OCI-LY3 (cell line): ENCODE data around the gene ADRA1B.

Experiments
- H2AFZ ChIP-seq: fragments of 200-600, 300-600 bp; shearing (Covaris generic); 2 replicates; pipeline ENCODE4 v1.6.0; 2014; ENCODE audit warnings: antibody characterized with exemption, low read depth, low read length
- H3K27ac ChIP-seq: fragments of 200-600, 300-600 bp; sonication (generic); 2 replicates; pipeline ENCODE4 v1.5.1; 2014; ENCODE audit warnings: mild to moderate bottlenecking, low read length, moderate library complexity, mixed read lengths
- H3K27me3 ChIP-seq: fragments of 200-600, 300-600 bp; sonication (generic); 2 replicates; pipeline ENCODE4 v1.6.1; 2014; ENCODE audit warnings: low read depth, low read length, mixed read lengths
- H3K36me3 ChIP-seq: fragments of 200-600, 300-600 bp; sonication (generic); replicated peaks from 2 replicates; pipeline ENCODE3; 2014; ENCODE audit warnings: low read depth, low read length, mixed read lengths
- H3K4me1 ChIP-seq: fragments of 300-600, 200-600 bp; sonication (generic); 2 replicates; pipeline ENCODE4 v1.6.1; 2014; ENCODE audit warnings: low read length, mixed read lengths
- H3K4me2 ChIP-seq: fragments of 200-600, 300-600 bp; sonication (generic); 2 replicates; pipeline ENCODE4 v1.6.1; 2014; ENCODE audit warnings: low read length, mixed read lengths
- H3K4me3 ChIP-seq: fragments of 300-600, 200-600 bp; sonication (generic); 2 replicates; pipeline ENCODE4 v1.5.1; 2014; ENCODE audit warnings: antibody characterized with exemption, mild to moderate bottlenecking, low read length, moderate library complexity
- H3K79me2 ChIP-seq: fragments of 300-600, 200-600 bp; shearing (Covaris generic); 2 replicates; pipeline ENCODE4 v1.6.1; 2014; ENCODE audit warnings: mild to moderate bottlenecking, low read length, mixed read lengths
- H3K9ac ChIP-seq: fragments of 300-600, 200-600 bp; shearing (Covaris generic); 2 replicates; pipeline ENCODE4 v1.6.0; 2014; ENCODE audit warnings: mild to moderate bottlenecking, low read length, moderate library complexity
- H3K9me3 ChIP-seq: fragments of 200-600, 300-600 bp; shearing (Covaris generic); 2 replicates; pipeline ENCODE4 v1.6.1; 2014; ENCODE audit warnings: low read length, mixed read lengths; ENCODE audit not compliant: insufficient read depth
- H4K20me1 ChIP-seq: fragments of 200-600, 300-600 bp; sonication (generic); 2 replicates; pipeline ENCODE4 v1.6.1; 2016; ENCODE audit warnings: low read length, mixed read lengths; ENCODE audit not compliant: insufficient read depth
- CTCF ChIP-seq: fragments of 200-600, 300-600 bp; sonication (generic); IDR thresholded peaks from 2 replicates; pipeline ENCODE4 v1.5.1; 2014; ENCODE audit warnings: antibody characterized with exemption, low read length, low read depth
- EZH2phosphoT487 ChIP-seq: fragments of 200-600 bp; shearing (Covaris generic); IDR thresholded peaks from 2 replicates; pipeline ENCODE4 v1.6.1; 2018; ENCODE audit warnings: antibody characterized with exemption, mixed run types, low read depth

The ADRA1B gene

GRCh38 chr5:159901772-159902171 is 14.5 kb upstream of the ADRA1B start:
- no peak overlapping the region for H2AFZ ChIP-seq

GRCh38 chr5:159902444-159903121 is 13.7 kb upstream of the ADRA1B start:
- Histone ChIP-seq H3K9me3 (no peaks in the 10 kb centered on the region), H3K4me2 (no peak overlapping the region), H2AFZ (no peak overlapping the region), H3K9ac (no peak overlapping the region), H3K79me2 (no peaks in the 10 kb centered on the region), H3K4me1 (peaks cover 15% of the 10 kb centered on the region), H3K36me3 (no peaks in the 10 kb centered on the region), H4K20me1 (no peaks in the 10 kb centered on the region), H3K27ac (no peak overlapping the region), H3K4me3 (no peak overlapping the region), H3K27me3 (0 out of 2 replicates have a peak, but pooled peaks cover 2% of the 10 kb centered on the region)
- TF ChIP-seq EZH2phosphoT487 (no peak), CTCF (no peak)

More at GRCh38 chr5:159901772-159902171, 14.5 kb upstream of the ADRA1B start:
- Histone ChIP-seq H3K4me2 (no peak overlapping the region), H3K27me3 (0 out of 2 replicates have a peak, but pooled peaks cover 2% of the 10 kb centered on the region), H3K9me3 (no peaks in the 10 kb centered on the region), H3K4me3 (no peak overlapping the region), H3K27ac (no peak overlapping the region), H3K79me2 (no peaks in the 10 kb centered on the region), H3K4me1 (peaks cover 15% of the 10 kb centered on the region), H3K9ac (no peak overlapping the region), H4K20me1 (no peaks in the 10 kb centered on the region), H3K36me3 (no peaks in the 10 kb centered on the region)
- TF ChIP-seq CTCF (no peak), EZH2phosphoT487 (no peak)

- no peaks in the 10 kb centered on the region for H3K36me3 ChIP-seq
- TF ChIP-seq CTCF (no peak), EZH2phosphoT487 (no peak)
These were observed 13.2 kb upstream of the ADRA1B start for GRCh38 chr5:159903131-159903530.

GRCh38 chr5:159904874-159905273 is 11.4 kb upstream of the ADRA1B start:
- TF ChIP-seq CTCF (no peak), EZH2phosphoT487 (no peak)
- H3K4me3 ChIP-seq = no peak overlapping the region

More at GRCh38 chr5:159903131-159903530, 13.2 kb upstream of the ADRA1B start:
- Histone ChIP-seq H3K9ac (no peak overlapping the region), H3K4me1 (peaks cover 19% of the 10 kb centered on the region), H3K9me3 (no peaks in the 10 kb centered on the region), H2AFZ (no peak overlapping the region), H3K4me2 (no peak overlapping the region), H3K4me3 (no peak overlapping the region), H3K79me2 (no peaks in the 10 kb centered on the region), H3K27me3 (0 out of 2 replicates have a peak, but pooled peaks cover 2% of the 10 kb centered on the region), H4K20me1 (no peaks in the 10 kb centered on the region), H3K27ac (no peak overlapping the region)

More at GRCh38 chr5:159904874-159905273, 11.4 kb upstream of the ADRA1B start:
- no peak overlapping the region for H3K4me2 ChIP-seq
- H3K36me3 ChIP-seq = no peaks in the 10 kb centered on the region
- H3K79me2 ChIP-seq = no peaks in the 10 kb centered on the region
- H3K9me3 ChIP-seq = no peaks in the 10 kb centered on the region
- peaks cover 33% of the 10 kb centered on the region for H3K4me1 ChIP-seq
- no peak overlapping the region for H3K27ac ChIP-seq
- no peak overlapping the region for H2AFZ ChIP-seq
- H3K27me3 ChIP-seq = no peaks in the 10 kb centered on the region
- H3K9ac ChIP-seq = no peak overlapping the region
- no peaks in the 10 kb centered on the region for H4K20me1 ChIP-seq
